GM21529 (cell line): ENCODE data around the gene RIPK4.
"Not testable (repeated sequence)": the region's sequence is repeated elsewhere in the genome, so short reads cannot be mapped to it uniquely, and the experiment has no call there.

Experiments used
- ATAC-seq: cut with Tn5 transposase; IDR thresholded peaks from one replicate; pipeline ENCODE4 v1.9.1; 2021; ENCODE audit not compliant: unreplicated experiment

Gene RIPK4

GRCh38 chr21:41741253-41742072 lies 25.4 kb downstream of the RIPK4 start:
- ATAC-seq: no peak

- no peak for ATAC-seq
Observed at GRCh38 chr21:41740604-41741252, 26.1 kb downstream of the RIPK4 start.

DNA sequence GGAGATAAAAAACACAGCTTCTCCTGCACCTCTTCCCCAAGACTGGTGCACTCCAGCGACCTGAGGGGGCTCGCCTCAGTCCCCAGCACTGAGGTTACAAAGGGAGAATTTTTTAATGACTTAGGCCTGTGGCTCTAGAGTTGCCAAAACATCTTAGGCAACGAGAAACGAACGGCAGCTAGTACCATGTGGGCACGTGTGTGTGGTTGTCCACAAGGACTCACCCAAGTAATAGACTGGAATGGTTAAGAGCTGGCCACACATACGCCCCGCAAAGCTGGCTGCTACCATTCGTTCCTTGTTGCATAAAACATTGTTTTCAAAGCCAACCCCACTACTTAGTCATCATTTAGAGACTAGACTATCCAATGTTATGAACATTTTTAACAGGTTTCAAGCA lies 26.9 kb downstream of the RIPK4 start:
- no peak for ATAC-seq

- ATAC-seq: no peak
Observed at GRCh38 chr21:41739011-41739410, 27.8 kb downstream of the RIPK4 start.

DNA sequence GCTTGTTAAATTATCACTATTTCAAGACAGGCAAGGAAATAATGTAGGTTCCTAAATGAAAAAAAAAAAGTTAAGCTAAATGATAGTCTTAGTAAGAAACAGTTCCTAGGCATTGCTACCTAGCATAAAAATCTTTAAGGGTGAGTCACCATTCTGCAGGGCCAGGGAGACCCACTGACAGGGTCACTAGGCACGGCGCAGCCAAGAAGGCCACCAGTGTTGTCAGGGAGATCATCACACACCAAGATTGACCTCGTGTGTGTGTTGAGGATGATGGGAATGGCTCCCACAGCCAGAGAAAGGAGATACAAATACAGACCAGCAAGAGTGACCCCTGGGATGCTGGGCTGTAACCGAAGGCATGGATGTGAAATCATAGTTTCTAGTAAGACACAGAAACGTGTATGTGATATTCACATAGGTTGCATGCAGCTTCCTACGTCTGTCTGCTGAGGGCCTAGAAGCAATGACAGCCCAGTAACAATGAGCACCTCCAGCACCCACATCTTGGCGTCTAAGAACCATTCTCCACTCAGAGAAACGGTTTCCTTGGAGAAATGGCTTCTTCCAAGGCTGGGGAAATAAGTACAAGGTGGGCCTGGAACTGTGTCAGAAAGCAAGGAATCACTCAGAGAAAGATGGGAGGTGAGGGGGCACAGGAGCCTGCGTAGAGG lies 29.1 kb downstream of the RIPK4 start:
- ATAC-seq: no peak

GRCh38 chr21:41736423-41736822 lies 30.4 kb downstream of the RIPK4 start:
- no peak for ATAC-seq

- no peak for ATAC-seq
Observed at GRCh38 chr21:41733951-41734689, 32.7 kb downstream of the RIPK4 start.

DNA sequence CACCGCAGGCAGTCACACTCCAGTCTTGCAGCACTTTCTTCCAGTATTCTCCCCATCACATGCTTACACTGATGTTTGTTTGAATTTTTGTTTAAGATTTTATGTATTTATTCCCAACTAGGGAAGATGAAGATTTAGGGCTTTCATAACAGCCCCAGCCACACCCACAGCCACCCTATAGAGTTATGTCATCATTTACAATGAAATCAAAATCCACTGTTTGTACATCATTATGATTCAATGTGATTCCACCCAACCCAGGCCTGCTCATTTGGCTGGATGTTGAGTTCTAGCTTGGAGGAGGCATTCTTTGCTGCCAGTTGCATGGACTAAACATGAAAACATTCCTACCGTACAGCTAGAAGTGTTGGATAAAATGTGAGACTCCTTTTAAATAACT lies 35.8 kb downstream of the RIPK4 start:
- ATAC-seq: no peak

DNA sequence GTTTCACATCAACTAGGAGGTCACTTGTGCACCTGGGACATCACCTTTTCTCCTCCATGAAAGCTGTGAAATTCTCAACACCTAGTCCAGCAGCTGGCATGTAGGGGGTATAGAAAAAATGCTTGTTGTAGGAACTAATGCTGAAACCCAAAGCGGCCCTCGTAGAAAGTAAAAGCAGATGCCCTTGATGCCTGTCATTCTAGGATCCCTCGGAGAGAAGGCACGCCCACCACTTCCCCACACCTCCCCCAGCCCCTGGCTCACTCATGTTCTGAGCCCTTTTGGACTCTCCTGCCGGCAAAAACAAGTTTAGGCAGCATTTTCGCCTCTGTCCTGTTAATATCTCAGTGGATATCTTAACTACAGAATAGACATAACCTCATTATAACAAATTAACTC lies 36.5 kb downstream of the RIPK4 start:
- ATAC-seq: no peak

DNA sequence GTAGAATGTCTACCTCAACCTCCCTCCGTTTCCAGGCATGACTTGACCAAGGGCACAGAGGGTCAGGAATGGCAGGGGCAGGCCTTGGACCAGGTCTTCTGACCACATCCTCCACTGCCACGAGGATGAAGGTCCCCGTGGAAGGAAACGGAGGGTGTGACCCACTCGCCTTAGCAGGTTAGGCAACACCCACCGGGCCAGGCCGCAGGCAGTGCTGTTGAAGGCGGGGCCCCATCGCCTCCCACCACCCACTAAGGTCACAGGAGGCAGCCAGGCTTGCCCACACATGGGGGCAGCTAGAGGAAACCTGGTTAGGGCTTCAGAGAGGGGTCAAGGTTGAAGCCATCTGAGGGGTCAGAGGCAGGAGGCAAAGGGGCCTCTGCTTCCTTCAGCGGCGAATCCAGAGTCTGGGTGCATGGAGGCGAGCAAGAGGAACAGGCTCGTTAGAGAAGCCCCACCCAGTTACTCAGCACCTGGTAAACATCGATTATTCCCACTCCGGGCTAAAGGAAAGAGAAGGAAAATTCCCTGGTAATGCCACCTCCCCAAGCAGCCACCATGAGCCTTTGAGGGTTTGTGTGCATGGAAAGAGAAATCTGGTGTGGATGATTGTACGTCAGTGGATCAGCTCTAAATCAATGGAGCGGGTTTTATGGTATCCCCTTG lies 37.0 kb downstream of the RIPK4 start:
- no peak for ATAC-seq

DNA sequence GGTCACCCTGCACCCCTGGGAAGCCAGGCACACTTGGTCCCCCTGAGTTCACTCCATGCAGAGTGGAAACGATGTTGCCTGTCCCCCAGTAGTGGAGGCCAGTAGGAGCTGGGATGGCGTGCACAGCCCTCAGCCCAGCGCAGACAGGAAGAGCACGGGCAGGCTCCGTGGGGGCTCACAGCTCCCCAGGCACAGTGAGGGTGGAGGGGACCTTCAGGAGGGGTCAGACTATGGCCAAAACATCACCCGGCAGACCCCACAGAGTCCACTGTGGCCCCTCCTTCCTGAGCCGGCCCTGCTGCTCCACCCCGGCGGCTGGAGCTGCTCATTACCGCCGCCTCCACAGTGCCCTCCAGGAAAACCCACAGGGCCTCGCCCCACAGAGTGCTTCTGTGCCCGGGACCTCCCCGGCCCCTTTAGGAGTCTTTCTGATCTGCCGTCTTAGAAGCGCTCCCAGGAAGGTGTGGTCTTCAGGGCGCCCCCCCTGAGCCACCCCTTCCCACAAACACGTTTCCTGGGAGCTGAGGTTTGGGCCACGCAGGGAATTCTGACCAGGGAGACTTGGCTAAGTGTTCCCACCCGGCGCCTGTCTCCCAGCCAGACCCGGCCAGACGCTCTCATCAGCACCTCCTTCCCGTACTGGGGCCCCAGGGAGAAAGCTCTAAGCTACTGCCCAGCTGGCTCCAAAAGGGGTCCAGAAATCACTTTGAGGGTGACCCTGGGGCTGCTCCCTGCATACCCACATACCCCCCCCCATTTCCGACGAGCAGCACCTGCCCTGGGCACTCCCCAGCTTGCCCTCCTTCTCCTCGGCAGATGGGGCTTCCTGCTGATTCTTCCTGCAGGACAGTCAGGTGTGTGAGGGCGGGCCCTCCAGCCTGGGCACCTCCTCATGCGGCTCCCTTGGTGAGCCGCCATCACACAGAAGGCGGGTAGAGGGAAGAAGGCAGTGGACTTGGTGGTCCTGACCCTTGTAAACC lies 38.8 kb downstream of the RIPK4 start:
- ATAC-seq: no peak

- no peak for ATAC-seq
Observed at GRCh38 chr21:41726970-41727783, 39.7 kb downstream of the RIPK4 start.

- no peak for ATAC-seq
Observed at GRCh38 chr21:41726630-41726969, 40.3 kb downstream of the RIPK4 start.

- ATAC-seq: no peak
Observed at GRCh38 chr21:41726058-41726558, 40.7 kb downstream of the RIPK4 start.

DNA sequence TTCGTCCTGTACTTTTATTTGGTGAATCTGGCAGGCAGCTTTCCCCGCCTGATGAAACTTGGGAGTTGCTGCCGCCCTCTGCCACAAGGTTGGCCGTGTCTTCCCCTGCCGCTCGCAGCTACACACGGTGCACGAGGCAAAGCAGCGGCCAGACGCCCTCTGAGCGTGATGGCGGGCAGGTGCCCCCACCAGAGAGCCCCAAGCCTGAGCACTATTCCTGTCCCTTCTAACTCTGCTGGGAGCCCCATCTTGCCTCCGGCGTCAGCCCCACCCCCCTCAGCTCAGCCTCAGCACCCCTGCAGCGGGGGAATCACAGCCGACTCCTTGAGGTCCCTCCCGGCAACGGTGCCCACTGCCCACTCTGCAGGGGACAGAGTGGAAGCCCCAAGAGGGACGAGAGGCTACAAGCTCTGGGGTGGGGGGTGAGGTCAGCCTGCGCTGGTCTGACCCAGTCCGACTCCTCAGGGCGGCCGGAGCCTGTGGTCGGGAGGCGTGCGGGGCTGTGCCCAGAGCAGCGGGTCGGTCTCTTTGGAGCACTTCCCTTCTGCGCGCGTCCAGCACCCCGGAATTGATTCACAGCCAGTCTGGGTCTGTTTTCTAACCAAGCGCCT lies 41.3 kb downstream of the RIPK4 start:
- ATAC-seq: no peak

DNA sequence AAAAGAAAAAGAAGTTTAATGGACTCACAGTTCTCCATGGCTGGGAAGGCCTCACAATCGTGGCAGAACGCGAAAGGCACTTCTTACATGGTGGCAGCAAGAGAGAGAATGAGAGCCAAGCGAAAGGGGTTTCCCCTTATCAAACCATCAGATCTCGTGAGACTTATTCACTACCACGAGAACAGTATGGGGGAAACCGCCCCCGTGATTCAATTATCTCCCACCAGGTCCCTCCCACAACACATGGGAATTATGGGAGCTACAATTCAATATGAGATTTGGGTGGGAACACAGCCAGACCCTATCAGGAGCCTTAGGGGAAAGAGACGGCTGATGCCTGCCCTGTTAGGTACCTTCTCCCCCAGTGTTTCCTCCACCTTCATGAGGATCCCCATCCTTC lies 43.0 kb downstream of the RIPK4 start:
- ATAC-seq: not testable (repeated sequence)

- no peak for ATAC-seq
Observed at GRCh38 chr21:41722052-41723018, 44.5 kb downstream of the RIPK4 start.
